Osteocyte (in vitro differentiated cells): ENCODE data around the gene CDH20. TPM values are rescaled to one million over a fixed set of nuclear protein-coding genes. Genes with fewer than 3 reads are reported as not detected.

Experiments
- DNase-seq: peaks from one replicate; pipeline ENCODE4 v3.0.0; 2021; ENCODE audit warnings: mixed read lengths; ENCODE audit not compliant: unreplicated experiment; ENCODE audit errors: extremely low spot score
- H3K27ac Mint-ChIP-seq: one replicate; pipeline ENCODE4 v1.8.0; 2021; ENCODE audit warnings: mild to moderate bottlenecking, mixed read lengths; ENCODE audit not compliant: unreplicated experiment
- H3K27me3 Mint-ChIP-seq: one replicate; pipeline ENCODE4 v1.8.0; 2021; ENCODE audit warnings: mixed read lengths; ENCODE audit not compliant: unreplicated experiment
- H3K36me3 Mint-ChIP-seq: one replicate; pipeline ENCODE4 v1.8.0; 2021; ENCODE audit warnings: mixed read lengths; ENCODE audit not compliant: unreplicated experiment
- H3K4me1 Mint-ChIP-seq: one replicate; pipeline ENCODE4 v1.8.0; 2021; ENCODE audit warnings: mixed read lengths; ENCODE audit not compliant: unreplicated experiment
- H3K4me3 Mint-ChIP-seq: one replicate; pipeline ENCODE4 v1.8.0; 2021; ENCODE audit warnings: mild to moderate bottlenecking, moderate library complexity, mixed read lengths; ENCODE audit not compliant: unreplicated experiment
- H3K9me3 Mint-ChIP-seq: one replicate; pipeline ENCODE4 v1.8.0; 2021; ENCODE audit warnings: mixed read lengths; ENCODE audit not compliant: unreplicated experiment
- CTCF ChIP-seq: fragments of 200-600 bp; sonication (generic); IDR thresholded peaks from 2 replicates; pipeline ENCODE4 v1.5.0; 2021; ENCODE audit warnings: antibody characterized with exemption, mild to moderate bottlenecking, moderate library complexity
- total RNA-seq: library from RNA; stranded (reverse); gene quantifications from 2 replicates; pipeline ENCODE4 v1.2.1, GENCODE V29; 2021

CDH20 gene
- total RNA-seq, 1 donor from 2014 or later, result not detected

- no peak overlapping the region for H3K27ac Mint-ChIP-seq
- TF ChIP-seq CTCF, result no peak
- H3K9me3 Mint-ChIP-seq, result no peaks in the 10 kb centered on the region
- H3K4me3 Mint-ChIP-seq, result peak overlapping the region; percentile 73
- H3K36me3 Mint-ChIP-seq, result peaks cover 6% of the 10 kb centered on the region
- peaks cover 28% of the 10 kb centered on the region for H3K4me1 Mint-ChIP-seq
- no peak for DNase-seq
- H3K27me3 Mint-ChIP-seq, result peaks cover 50% of the 10 kb centered on the region
These were observed 1.2 kb downstream of the CDH20 start for GRCh38 chr18:61334491-61334850.

GRCh38 chr18:61334951-61335683 is 1.9 kb downstream of the CDH20 start:
- no peak for DNase-seq
- Mint-ChIP-seq H3K4me3 (peak overlapping the region; percentile 73), H3K36me3 (peaks cover 6% of the 10 kb centered on the region), H3K27ac (no peak overlapping the region), H3K9me3 (no peaks in the 10 kb centered on the region), H3K27me3 (peaks cover 53% of the 10 kb centered on the region), H3K4me1 (peaks cover 28% of the 10 kb centered on the region)
- no peak for TF ChIP-seq CTCF

GRCh38 chr18:61335684-61336555 is 2.7 kb downstream of the CDH20 start:
- Mint-ChIP-seq H3K9me3 (no peaks in the 10 kb centered on the region), H3K27ac (no peak overlapping the region), H3K27me3 (peaks cover 49% of the 10 kb centered on the region), H3K36me3 (peaks cover 6% of the 10 kb centered on the region), H3K4me3 (no peak overlapping the region), H3K4me1 (peaks cover 28% of the 10 kb centered on the region)
- TF ChIP-seq CTCF, result no peak
- DNase-seq, result no peak

- H3K27me3 Mint-ChIP-seq, result peaks cover 42% of the 10 kb centered on the region
- no peak for TF ChIP-seq CTCF
- no peaks in the 10 kb centered on the region for H3K36me3 Mint-ChIP-seq
- no peaks in the 10 kb centered on the region for H3K9me3 Mint-ChIP-seq
- no peak for DNase-seq
- peaks cover 28% of the 10 kb centered on the region for H3K4me1 Mint-ChIP-seq
- H3K4me3 Mint-ChIP-seq, result no peak overlapping the region
- H3K27ac Mint-ChIP-seq, result no peak overlapping the region
These were observed 3.5 kb downstream of the CDH20 start for GRCh38 chr18:61336766-61337165.

- Mint-ChIP-seq H3K9me3 (no peaks in the 10 kb centered on the region), H3K27me3 (peaks cover 41% of the 10 kb centered on the region), H3K4me1 (peaks cover 28% of the 10 kb centered on the region), H3K4me3 (no peak overlapping the region), H3K27ac (no peak overlapping the region), H3K36me3 (no peaks in the 10 kb centered on the region)
- DNase-seq, result no peak
- TF ChIP-seq CTCF, result no peak
These were observed 4.3 kb downstream of the CDH20 start for GRCh38 chr18:61337527-61337926.
